NCI-H2081 (cell line): Measurements from ENCODE around the gene FOXD4L6.
"Not testable (repeated sequence)": the region's sequence is repeated elsewhere in the genome, so short reads cannot be mapped to it uniquely, and the experiment has no call there.

Source experiments
- DNase-seq, 2 experiments: peaks; one replicate each; lab custom pipeline; 2025; lab: John Stamatoyannopoulos, UW

Gene FOXD4L6

GRCh38 chr9:41100508-41100907 lies 28.0 kb downstream of the FOXD4L6 start:
- DNase-seq = not testable (repeated sequence)

DNA sequence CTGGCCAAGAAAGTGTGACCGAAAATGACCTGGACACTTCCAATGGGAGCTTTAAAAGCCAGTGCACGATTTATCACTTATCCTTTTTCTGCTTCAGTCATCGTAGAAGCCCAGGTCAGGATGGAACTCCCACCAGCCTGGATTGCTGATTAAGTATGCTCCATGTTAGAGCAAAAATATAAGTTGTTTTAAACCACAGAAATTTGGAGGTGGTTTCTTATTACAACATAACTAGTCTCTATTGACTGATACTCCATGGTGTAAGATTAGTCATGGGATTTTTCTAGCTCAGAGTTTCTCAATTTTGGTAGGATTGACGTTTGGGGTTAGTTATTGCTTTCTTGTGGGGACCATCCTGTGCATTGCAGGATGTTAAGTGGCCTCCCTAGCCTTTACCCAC lies 29.7 kb downstream of the FOXD4L6 start:
- DNase-seq = not testable (repeated sequence)

- DNase-seq = not testable (repeated sequence)
These were observed 33.4 kb downstream of the FOXD4L6 start for GRCh38 chr9:41095060-41095459.

DNA sequence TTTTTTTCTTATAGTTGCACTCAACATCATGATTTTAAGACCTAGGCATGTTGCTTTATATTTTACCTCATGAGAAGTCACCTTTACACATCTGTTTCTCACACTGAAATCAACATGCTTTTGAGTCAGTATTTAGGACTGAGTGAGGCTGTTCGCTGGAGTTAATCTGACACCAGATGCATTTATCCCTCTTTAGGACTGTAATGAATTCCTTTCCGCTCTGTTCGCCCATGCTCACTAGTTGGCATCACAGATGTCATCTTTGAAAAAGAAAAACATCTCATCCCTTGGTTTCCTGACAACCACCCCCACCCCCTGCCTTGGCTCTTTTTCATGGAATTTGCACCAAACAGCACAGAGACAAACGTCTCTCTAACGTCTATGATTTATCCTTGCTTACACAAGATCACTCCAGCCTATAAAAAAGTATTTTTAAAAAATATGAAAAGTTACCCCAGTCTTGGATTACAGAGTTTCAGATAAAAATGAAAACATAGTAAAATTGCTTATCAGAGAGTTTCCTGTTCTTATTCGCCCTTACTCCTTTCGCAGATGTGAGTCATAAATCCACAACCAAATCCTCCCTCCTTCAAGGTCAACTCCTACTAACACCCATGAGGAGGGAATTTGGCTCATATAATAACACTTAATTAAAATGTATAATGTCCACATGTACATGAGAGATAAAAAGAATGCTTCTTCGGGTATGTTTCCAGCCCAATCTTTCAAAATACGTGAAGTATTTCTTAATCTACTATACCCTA lies 34.3 kb downstream of the FOXD4L6 start:
- DNase-seq = not testable (repeated sequence)

DNA sequence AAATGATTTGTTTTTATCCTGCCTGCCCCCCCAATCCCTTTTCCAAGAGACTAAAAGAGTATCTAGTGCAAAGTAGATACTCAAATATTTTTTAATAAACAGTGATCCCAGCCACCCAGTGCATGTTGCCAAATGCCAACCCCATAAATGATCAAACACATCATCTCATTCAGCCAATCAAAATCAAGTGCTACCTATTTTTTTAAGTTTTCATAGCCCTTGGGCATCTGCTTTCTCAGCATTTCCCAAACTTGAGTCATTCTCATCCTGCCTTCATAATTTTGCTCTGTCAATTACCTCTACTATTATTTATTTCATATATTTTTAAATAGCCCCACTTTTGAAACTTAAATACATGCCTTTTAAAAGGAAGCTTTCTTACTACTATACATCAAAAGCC lies 37.6 kb downstream of the FOXD4L6 start:
- not testable (repeated sequence) for DNase-seq

DNA sequence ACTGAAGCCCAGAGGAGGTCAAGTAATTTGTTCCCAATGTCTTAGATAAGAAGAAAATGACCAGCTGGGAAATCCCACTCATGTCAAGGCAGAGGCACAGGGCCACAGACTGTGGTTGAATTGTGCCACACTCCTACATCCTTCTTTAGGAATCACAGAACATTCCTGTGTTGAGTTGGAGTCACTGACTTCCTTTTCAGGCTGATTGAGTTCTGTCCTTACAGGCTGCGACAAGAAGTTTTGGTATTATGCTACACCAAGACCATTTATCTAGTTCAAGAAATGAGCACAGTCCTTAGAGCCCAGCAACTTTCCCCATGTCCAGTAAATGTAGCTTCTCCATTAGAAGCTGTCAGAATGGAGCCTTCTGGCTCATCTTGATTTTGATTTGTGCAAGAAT lies 38.1 kb downstream of the FOXD4L6 start:
- DNase-seq = not testable (repeated sequence)

DNA sequence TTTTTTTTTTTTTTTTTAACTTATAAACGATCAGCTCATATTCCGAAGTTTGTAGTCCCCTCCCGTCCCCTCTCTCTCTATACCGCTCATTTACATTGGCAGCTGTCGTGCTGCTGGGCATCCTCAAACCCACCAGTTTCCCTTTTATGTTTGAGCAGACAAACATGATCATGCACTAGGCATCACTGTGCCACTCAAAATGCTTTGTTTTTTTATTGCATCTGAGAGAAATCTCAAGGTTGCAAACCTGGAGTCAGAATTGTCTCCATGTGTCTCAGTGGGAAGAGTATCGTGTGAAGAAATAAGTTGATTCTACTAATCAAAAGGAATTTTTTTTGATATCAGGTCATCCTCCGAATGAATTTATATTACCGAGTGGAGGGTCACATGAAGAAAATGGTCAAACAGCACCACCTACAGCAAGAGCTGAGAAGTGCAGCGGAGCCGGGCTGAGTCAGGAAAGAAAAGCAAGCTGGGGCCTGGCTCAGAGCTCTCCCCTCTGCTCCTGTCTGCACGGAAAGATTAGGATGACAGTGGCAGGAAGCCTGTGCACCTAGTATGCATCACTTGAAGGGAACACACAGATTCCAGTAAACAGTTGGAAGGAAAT lies 39.9 kb downstream of the FOXD4L6 start:
- not testable (repeated sequence) for DNase-seq

DNA sequence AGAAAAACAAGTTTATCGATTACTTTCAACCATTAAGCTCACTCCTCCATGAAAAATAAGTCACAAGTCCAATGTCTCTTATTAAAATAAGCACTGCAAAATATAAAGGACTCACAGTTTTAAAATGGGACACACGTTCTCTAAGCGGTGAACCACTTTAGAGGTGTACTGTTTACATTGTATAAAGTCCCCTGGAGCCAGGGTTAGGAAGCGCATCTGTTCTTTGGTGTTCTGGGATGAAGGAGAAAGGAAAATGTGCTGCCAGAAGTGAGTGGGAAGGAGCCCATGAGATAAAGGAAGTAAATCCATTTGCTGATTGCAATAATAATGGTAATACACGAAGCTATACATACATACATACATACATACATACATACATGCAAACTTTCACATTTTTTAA lies 40.6 kb downstream of the FOXD4L6 start:
- DNase-seq = not testable (repeated sequence)

DNA sequence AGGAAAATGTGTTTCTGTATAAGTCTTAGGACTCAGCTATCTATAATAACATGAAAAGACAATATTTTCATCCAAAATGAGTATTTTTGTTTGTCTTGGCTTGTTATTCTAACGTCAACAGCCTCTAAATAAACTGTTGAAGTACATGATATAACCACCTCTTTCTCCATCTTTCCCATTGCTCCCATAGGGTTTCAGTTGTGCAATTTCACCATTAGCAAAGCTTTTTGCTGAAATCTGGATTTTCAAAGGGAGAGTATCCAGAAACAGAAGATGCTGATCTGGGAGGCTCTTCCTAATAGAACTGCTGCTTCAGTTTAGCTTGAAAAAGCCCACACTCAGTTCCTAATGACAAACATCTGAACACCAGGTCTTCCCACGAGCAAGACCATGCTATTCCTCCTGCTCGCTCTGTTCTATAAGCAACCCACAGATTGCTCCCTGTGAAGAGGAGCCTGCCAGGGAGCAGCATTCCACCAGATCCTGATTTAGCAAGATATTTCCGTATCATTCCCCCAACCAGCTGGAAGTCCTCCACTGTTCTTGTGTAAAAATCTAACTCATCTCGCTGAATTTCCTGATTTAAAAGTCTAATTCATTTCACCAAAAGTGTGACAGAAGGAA lies 41.2 kb downstream of the FOXD4L6 start:
- DNase-seq = not testable (repeated sequence)

DNA sequence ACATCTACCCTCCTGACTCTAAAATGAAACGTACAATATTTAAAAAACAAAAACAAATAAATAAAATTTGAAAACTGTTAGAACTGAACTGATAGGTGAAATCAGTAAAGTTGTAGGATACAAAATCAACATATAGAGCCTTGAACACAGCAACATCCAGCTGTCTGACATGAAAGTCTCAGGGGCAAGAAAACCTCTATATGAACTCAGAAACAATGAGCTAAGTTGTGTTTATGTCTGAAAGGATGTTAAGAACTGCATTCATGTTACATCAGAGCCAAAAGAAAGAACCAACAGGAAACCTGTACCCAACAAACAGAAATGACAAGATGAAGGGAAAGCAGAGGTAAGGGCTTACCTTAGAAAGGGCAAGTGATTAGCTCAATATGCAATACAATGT lies 41.8 kb downstream of the FOXD4L6 start:
- DNase-seq = not testable (repeated sequence)

DNA sequence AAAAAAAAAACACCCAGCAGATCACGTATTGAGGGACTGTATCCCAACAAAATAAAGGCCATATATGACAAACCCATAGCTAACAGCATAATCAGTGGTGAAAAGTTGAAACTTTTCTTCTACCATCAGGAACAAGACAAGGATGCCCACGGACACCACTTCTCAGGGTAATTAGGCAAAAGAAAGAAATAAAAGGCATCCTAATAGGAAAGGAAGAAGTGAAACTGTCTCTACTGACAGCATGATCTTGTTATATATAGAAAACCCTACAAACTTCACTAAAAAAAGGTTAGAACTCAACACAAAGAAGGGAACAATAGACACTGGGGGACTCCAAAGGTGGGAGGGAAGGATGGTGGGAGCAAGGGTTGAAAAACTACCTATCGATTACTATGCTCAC lies 42.3 kb downstream of the FOXD4L6 start:
- DNase-seq = not testable (repeated sequence)

GRCh38 chr9:41082358-41082757 lies 46.1 kb downstream of the FOXD4L6 start:
- not testable (repeated sequence) for DNase-seq

- not testable (repeated sequence) for DNase-seq
These were observed 49.0 kb downstream of the FOXD4L6 start for GRCh38 chr9:41079464-41079863.

DNA sequence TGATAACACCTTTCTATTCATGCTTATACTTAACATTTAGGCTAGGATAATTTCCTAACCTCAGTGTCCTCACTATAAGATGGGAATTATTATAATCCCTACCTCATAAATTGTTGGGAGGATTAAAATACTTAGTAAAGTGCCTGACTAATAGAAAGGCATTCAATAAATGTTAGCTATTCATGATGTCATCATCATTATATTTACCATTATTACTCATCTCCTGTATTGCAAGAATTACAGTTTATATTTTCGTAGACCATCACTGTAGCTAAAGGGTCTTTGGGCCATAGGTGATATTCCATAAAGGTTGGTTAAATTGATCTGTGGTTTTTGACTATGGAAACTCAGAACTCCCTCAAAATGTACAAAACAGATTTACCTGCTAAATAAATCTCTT lies 50.9 kb downstream of the FOXD4L6 start:
- not testable (repeated sequence) for DNase-seq
